K562 (cell line): ENCODE data around the gene CENPE. TPM values are rescaled to one million over a fixed set of nuclear protein-coding genes. Genes with fewer than 3 reads are reported as not detected.

Experiments
- ATAC-seq: fragments of 200-7000 bp; cut with Tn5 transposase; 3 replicates; pipeline ENCODE4 v1.9.1; 2020; ENCODE audit warnings: moderate library complexity
- BruUV-seq: library from RNA; stranded (reverse); fragments of 400-500 nt; replicated peaks from 2 replicates; lab custom pipeline; 2021; lab: Mats Ljungman, UMichigan
- CTCF ChIA-PET: fragments of 300-600 bp; formaldehyde crosslinking; extraction: SDS; loops from one replicate; lab custom pipeline; 2021; ENCODE audit warnings: low intra/inter-chr PET ratio; lab: Yijun Ruan, JAX
- POLR2A ChIA-PET: fragments of 300-600, 350-650 bp; sonication (Branson Sonifier 250); formaldehyde crosslinking; extraction: SDS; loops from one replicate; lab custom pipeline; 2021; ENCODE audit warnings: antibody characterized with exemption, inconsistent platforms; lab: Yijun Ruan, JAX
- DNase-seq, 4 experiments: peaks; one replicate each; pipeline versions ENCODE4 v3.0.0 to v3.0.0-alpha.2; 2011 to 2018; ENCODE audit warnings: low spot score in 3 of 4, mixed read lengths in 3 of 4; ENCODE audit errors: extremely low read depth in 1 of 4
- FAIRE-seq: peaks from 2 replicates; lab custom pipeline; 2011; peaks lifted over from hg19 to GRCh38; lab: Jason Lieb, UNC
- H2AFZ ChIP-seq: 2 replicates; pipeline ENCODE4 v1.6.0; 2011; ENCODE audit warnings: low read depth, low read length, control low read depth, inconsistent platforms
- H3K27ac ChIP-seq: fragments of 200-600 bp; 3 replicates; pipeline ENCODE4 v1.8.0; 2011; ENCODE audit warnings: low read depth, mild to moderate bottlenecking, control low read depth, inconsistent platforms, low read length, moderate library complexity, mixed read lengths; ENCODE audit errors: extremely low read depth
- H3K27me3 ChIP-seq, 2 experiments: fragments of 300-600 bp in 1 of 2; 2 replicates in 1 of 2; 3 replicates in 1 of 2; pipeline versions ENCODE4 v1.6.0 to v1.8.0; 2011; ENCODE audit warnings: inconsistent platforms in 2 of 2, low read length in 2 of 2, mild to moderate bottlenecking in 1 of 2, mixed read lengths in 1 of 2, moderate library complexity in 1 of 2; ENCODE audit not compliant: control insufficient read depth in 2 of 2, insufficient read depth in 2 of 2
- H3K36me3 ChIP-seq: fragments of 300-600 bp; 3 replicates; pipeline ENCODE4 v1.8.0; 2011; ENCODE audit warnings: mild to moderate bottlenecking, low read length, inconsistent platforms; ENCODE audit not compliant: control insufficient read depth, insufficient read depth
- H3K4me1 ChIP-seq, 2 experiments: fragments of 200-600 bp in 1 of 2; replicated peaks in 1 of 2; 2 replicates in 1 of 2; 3 replicates in 1 of 2; pipeline versions ENCODE4 v1.5.1 to v1.8.0; 2011; ENCODE audit warnings: inconsistent platforms in 2 of 2, low read length in 2 of 2, mild to moderate bottlenecking in 1 of 2, mixed read lengths in 1 of 2, moderate library complexity in 1 of 2; ENCODE audit not compliant: control insufficient read depth in 2 of 2, insufficient read depth in 2 of 2
- H3K4me2 ChIP-seq: 2 replicates; pipeline ENCODE4 v1.6.1; 2011; ENCODE audit warnings: low read length, control low read depth, inconsistent platforms, mixed read lengths; ENCODE audit not compliant: insufficient read depth
- H3K4me3 ChIP-seq: fragments of 200-600 bp; sonication (generic), shearing (Covaris generic); 2 replicates; pipeline ENCODE4 v1.5.1; 2016; ENCODE audit warnings: control low read depth, inconsistent platforms
- H3K79me2 ChIP-seq: fragments of 200-600 bp; 3 replicates; pipeline ENCODE4 v1.8.0; 2011; ENCODE audit warnings: low read length, inconsistent platforms; ENCODE audit not compliant: control insufficient read depth, insufficient read depth
- H3K9ac ChIP-seq, 2 experiments: 2 replicates each; pipeline versions ENCODE4 v1.6.0 to v1.6.1; 2011; ENCODE audit warnings: low read depth in 2 of 2, low read length in 2 of 2, control low read depth in 1 of 2, inconsistent platforms in 1 of 2, mild to moderate bottlenecking in 1 of 2, mixed read lengths in 1 of 2; ENCODE audit not compliant: insufficient read depth in 1 of 2
- H3K9me1 ChIP-seq: one replicate; pipeline ENCODE4 v1.6.0; 2011; ENCODE audit warnings: inconsistent platforms, mild to moderate bottlenecking, low read length, moderate library complexity; ENCODE audit not compliant: control insufficient read depth, insufficient read depth
- H3K9me3 ChIP-seq: replicated peaks from 2 replicates; pipeline ENCODE4 v1.5.1; 2011; ENCODE audit warnings: low read depth, low read length, inconsistent platforms; ENCODE audit not compliant: control insufficient read depth, insufficient read depth
- H4K20me1 ChIP-seq: replicated peaks from 2 replicates; pipeline ENCODE4 v1.6.1; 2011; ENCODE audit warnings: low read length, inconsistent platforms, mixed read lengths; ENCODE audit not compliant: control insufficient read depth, insufficient read depth
- BACH1 ChIP-seq: fragments of 200-800 bp; sonication (Bioruptor generic); IDR thresholded peaks from 2 replicates; pipeline ENCODE4 v1.6.1; 2016; ENCODE audit warnings: missing genetic modification characterization, missing compliant biosample characterization
- CBX3 ChIP-seq, 2 experiments: IDR thresholded peaks; 1 replicate in 1 of 2; 2 replicates in 1 of 2; pipeline ENCODE4 v1.6.1; 2012; ENCODE audit warnings: inconsistent platforms in 2 of 2, low read length in 2 of 2, borderline replicate concordance in 1 of 2, control low read depth in 1 of 2
- DEAF1 ChIP-seq: fragments of 450-650 bp; formaldehyde crosslinking; IDR thresholded peaks from 2 replicates; pipeline ENCODE4 v1.4.0; 2020; ENCODE audit warnings: mild to moderate bottlenecking, moderate library complexity
- ESRRA ChIP-seq: fragments of 450-650 bp; IDR thresholded peaks from 2 replicates; pipeline ENCODE4 v1.6.1; 2014; ENCODE audit warnings: low read depth, mild to moderate bottlenecking, moderate library complexity, borderline replicate concordance
- HINFP ChIP-seq: fragments of 450-650 bp; conservative IDR thresholded peaks from 2 replicates; pipeline ENCODE4 v1.6.1; 2016; ENCODE audit warnings: missing genetic modification characterization, low read depth, mild to moderate bottlenecking, control low read depth, missing compliant biosample characterization
- IRF2 ChIP-seq: sonication (generic); formaldehyde crosslinking; IDR thresholded peaks from 2 replicates; pipeline ENCODE4 v1.8.1; 2022; ENCODE audit warnings: mild to moderate bottlenecking, missing genetic modification reagents
- MEIS2 ChIP-seq: fragments of 450-650 bp; IDR thresholded peaks from 2 replicates; pipeline ENCODE4 v1.6.1; 2014; ENCODE audit warnings: mild to moderate bottlenecking; ENCODE audit not compliant: partially characterized antibody
- MTA2 ChIP-seq: fragments of 450-650 bp; IDR thresholded peaks from 2 replicates; pipeline ENCODE4 v1.6.1; 2016; ENCODE audit warnings: low read depth
- NELFE ChIP-seq: IDR thresholded peaks from 2 replicates; pipeline ENCODE4 v1.6.1; 2011; ENCODE audit warnings: mild to moderate bottlenecking; ENCODE audit not compliant: insufficient read depth, insufficient read length
- NFIX ChIP-seq: fragments of 250-450 bp; sonication (Bioruptor Pico); IDR thresholded peaks from 2 replicates; pipeline ENCODE4 v1.4.0; 2020; ENCODE audit warnings: low read depth, mild to moderate bottlenecking, moderate library complexity
- PHB ChIP-seq: fragments of 250-450 bp; sonication (Bioruptor Pico); IDR thresholded peaks from 2 replicates; pipeline ENCODE4 v1.5.0; 2021
- RBM17 ChIP-seq: fragments of 200-400 bp; formaldehyde crosslinking; IDR thresholded peaks from 2 replicates; pipeline ENCODE4 v1.6.1; 2017; ENCODE audit warnings: low read depth, mild to moderate bottlenecking, low read length, borderline replicate concordance
- RBM22 ChIP-seq: fragments of 200-400 bp; formaldehyde crosslinking; IDR thresholded peaks from 2 replicates; pipeline ENCODE4 v1.6.1; 2018; ENCODE audit warnings: low read length, low read depth; ENCODE audit not compliant: poor library complexity, severe bottlenecking
- SMAD4 ChIP-seq: fragments of 250-450 bp; sonication (Bioruptor Pico); conservative IDR thresholded peaks from 2 replicates; pipeline ENCODE4 v1.8.0; 2021; ENCODE audit warnings: inconsistent platforms, mild to moderate bottlenecking, moderate library complexity
- SP1 ChIP-seq: sonication (generic); formaldehyde crosslinking; IDR thresholded peaks from 2 replicates; pipeline ENCODE4 v1.8.1; 2022; ENCODE audit warnings: mild to moderate bottlenecking, missing genetic modification reagents
- STAT5A ChIP-seq: IDR thresholded peaks from 2 replicates; pipeline ENCODE4 v1.6.1; 2012; ENCODE audit warnings: low read length, inconsistent platforms, borderline replicate concordance
- ZNF124 ChIP-seq: sonication (generic); formaldehyde crosslinking; IDR thresholded peaks from 2 replicates; pipeline ENCODE4 v1.8.1; 2022; ENCODE audit warnings: missing genetic modification reagents
- ZNF140 ChIP-seq: fragments of 250-450 bp; sonication (Bioruptor Pico); IDR thresholded peaks from 2 replicates; pipeline ENCODE4 v1.8.0; 2021; ENCODE audit warnings: moderate library complexity, mild to moderate bottlenecking, inconsistent platforms
- ZNF444 ChIP-seq: fragments of 250-450 bp; sonication (Bioruptor Pico); IDR thresholded peaks from 2 replicates; pipeline ENCODE4 v1.4.0; 2020; ENCODE audit warnings: mild to moderate bottlenecking, moderate library complexity
- ZNF551 ChIP-seq: fragments of 250-450 bp; sonication (Bioruptor Pico); IDR thresholded peaks from 2 replicates; pipeline ENCODE4 v1.5.0; 2021; ENCODE audit warnings: mild to moderate bottlenecking, moderate library complexity
- WGBS: fragments of 100-300 bp; shearing (Covaris generic); methylation state at CpG from one replicate; pipeline ENCODE4 v1.1.6; 2016; ENCODE audit warnings: low coverage, mixed read lengths; ENCODE audit not compliant: insufficient coverage; ENCODE audit errors: missing lambda C conversion rate; 5-methylcytosine and 5-hydroxymethylcytosine counted together
- in situ Hi-C: fragments of 300-500 bp; cut with MboI; formaldehyde crosslinking; loops from 4 replicates; pipeline ENCODE4 v1.15.0; 2018; ENCODE audit warnings: inconsistent platforms, mixed read lengths
- intact Hi-C: fragments of 100-400 bp; cut with micrococcal nuclease; formaldehyde crosslinking; loops from 2 replicates; pipeline ENCODE4 v1.14.2; 2022
- polyA plus RNA-seq, 8 experiments: library from polyadenylated mRNA; depleted of rRNA in 4 of 8; stranded (reverse) in 5 of 8; unstranded in 3 of 8; fragments of >200 nt; fragmentation: Nextera tagmentation in 2 of 8; fragmentation: Illumina TruSeq in 1 of 8; extraction: Ambion mirVana in 2 of 8; extraction: Trizol in 1 of 8; gene quantifications; 2 replicates each; pipeline versions ENCODE4 v1.2.1 to v1.2.3, GENCODE V29; 2011 to 2014; ENCODE audit warnings: inconsistent platforms in 1 of 8, missing spikeins in 1 of 8
- total RNA-seq, 7 experiments: library from RNA; depleted of rRNA in 6 of 7; stranded (reverse); fragments of >200 nt in 6 of 7; fragmentation: Illumina TruSeq in 2 of 7; extraction: Trizol in 2 of 7; gene quantifications; 2 replicates each; pipeline versions ENCODE4 v1.2.1 to v1.2.3, GENCODE V29; 2011 to 2021; ENCODE audit warnings: low replicate concordance in 1 of 7

CENPE gene
- total and polyA plus RNA-seq, 9 of the 15 experiments (the other 6 are each of a cell fraction or from before 2014, with no cell fraction given) = 9.9 to 53.2 (median 27.4) TPM

GRCh38 chr4:103201724-103202123, 3.6 kb upstream of the CENPE start:
- Histone ChIP-seq H4K20me1 (no peaks in the 10 kb centered on the region), H3K36me3 (no peaks in the 10 kb centered on the region), H3K27ac (no peak overlapping the region), H3K9me1 (no peaks in the 10 kb centered on the region), H3K4me1 (no peaks in the 10 kb centered on the region), H3K79me2 (peaks cover 14% of the 10 kb centered on the region), H3K27me3 (no peaks in the 10 kb centered on the region), H2AFZ (no peak overlapping the region), H3K4me2 (no peak overlapping the region), H3K9me3 (no peaks in the 10 kb centered on the region), H3K9ac (no peak overlapping the region), H3K4me3 (no peak overlapping the region)
- 6% methylated on average over 2 of the region's 2 CpGs for WGBS
- ChIA-PET POLR2A (no interaction called here), CTCF (no interaction called here)
- no TSS peak for BruUV-seq
- FAIRE-seq = no peak
- in situ Hi-C loops (loop anchor here (25.0 kb wide), 2 partner anchors 586 to 736 kb away; no protein-coding TSS in a partner anchor), intact Hi-C loops (loop anchor here (10.0 kb wide), 1 partner anchor 273 kb away; no protein-coding TSS in a partner anchor)
- TF ChIP-seq MTA2 (no peak), BACH1 (tag) (no peak), NFIX (CRISPR knock-in tag) (no peak), ZNF444 (CRISPR knock-in tag) (no peak), RBM17 (no peak), PHB (CRISPR knock-in tag) (no peak), RBM22 (no peak), ZNF124 (no peak), SMAD4 (CRISPR knock-in tag) (no peak), ZNF140 (no peak), CBX3 (IDR thresholded peaks at IDR 0.05; ENCODE audit: borderline replicate concordance in 1 of 2, low read length in 2 of 2) (no peak), HINFP (no peak), ESRRA (no peak), IRF2 (CRISPR knock-in tag) (no peak), NELFE (no peak), DEAF1 (CRISPR knock-in tag) (no peak), MEIS2 (no peak), ZNF551 (CRISPR knock-in tag) (no peak), SP1 (CRISPR knock-in tag) (no peak), STAT5A (no peak)
- DNase-seq = no peak
- no peak for ATAC-seq
